ENCODE measurements around the gene UNC79.

DNA sequence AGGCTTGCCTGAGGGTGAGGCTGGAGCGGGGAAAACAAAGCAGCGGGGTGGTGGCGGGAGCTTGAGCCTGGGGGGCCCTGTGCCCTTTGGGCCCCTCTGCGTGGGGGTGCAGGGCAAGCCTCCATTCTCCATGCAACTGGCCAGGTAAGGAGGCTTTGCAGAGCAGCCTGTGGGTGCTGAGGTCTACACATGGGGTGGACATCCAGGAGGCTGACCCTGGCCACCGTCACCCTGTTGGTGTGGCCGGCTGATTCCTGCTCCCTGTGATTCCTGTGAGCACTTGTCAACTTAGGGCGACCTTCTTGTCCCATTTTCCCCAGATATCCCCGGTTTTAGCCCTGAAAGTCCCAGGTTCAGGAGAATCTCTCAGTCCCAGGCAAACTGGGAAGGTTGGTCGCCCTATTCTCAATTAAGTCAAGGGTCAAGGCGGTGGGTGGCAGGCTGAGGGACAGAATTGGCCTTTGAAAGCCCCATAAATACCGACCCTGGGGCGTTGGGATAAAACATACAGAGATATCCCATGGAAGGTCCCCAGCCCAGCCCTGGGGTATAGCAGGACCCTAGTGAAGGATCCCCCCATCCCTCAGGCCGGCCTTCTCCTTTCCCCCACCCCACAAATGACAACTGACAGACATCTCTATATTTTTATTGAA is 287.1 kb downstream of the UNC79 start:
- TF ChIP-seq ZFP3 (CRISPR knock-in tag; IDR thresholded peaks at IDR 0.05) (no peak), ISL1 (CRISPR knock-in tag; IDR thresholded peaks at IDR 0.05) (no peak), ZNF70 (CRISPR knock-in tag; IDR thresholded peaks at IDR 0.05) (no peak), ARNTL (CRISPR knock-in tag; IDR thresholded peaks at IDR 0.05; ENCODE audit: borderline replicate concordance, low read depth) (no peak), PATZ1 (CRISPR knock-in tag; IDR thresholded peaks at IDR 0.05; ENCODE audit: borderline replicate concordance) (no peak), ZFP30 (CRISPR knock-in tag; IDR thresholded peaks at IDR 0.05) (no peak), ZNF565 (CRISPR knock-in tag; conservative IDR thresholded peaks at IDR 0.05; ENCODE audit: low read depth) (no peak), RARB (CRISPR knock-in tag; IDR thresholded peaks at IDR 0.05) (no peak), TOX (CRISPR knock-in tag; IDR thresholded peaks at IDR 0.05; ENCODE audit: borderline replicate concordance) (no peak), ESRRG (CRISPR knock-in tag; IDR thresholded peaks at IDR 0.05) (no peak)
- TF ChIP-seq, protein P1, sequence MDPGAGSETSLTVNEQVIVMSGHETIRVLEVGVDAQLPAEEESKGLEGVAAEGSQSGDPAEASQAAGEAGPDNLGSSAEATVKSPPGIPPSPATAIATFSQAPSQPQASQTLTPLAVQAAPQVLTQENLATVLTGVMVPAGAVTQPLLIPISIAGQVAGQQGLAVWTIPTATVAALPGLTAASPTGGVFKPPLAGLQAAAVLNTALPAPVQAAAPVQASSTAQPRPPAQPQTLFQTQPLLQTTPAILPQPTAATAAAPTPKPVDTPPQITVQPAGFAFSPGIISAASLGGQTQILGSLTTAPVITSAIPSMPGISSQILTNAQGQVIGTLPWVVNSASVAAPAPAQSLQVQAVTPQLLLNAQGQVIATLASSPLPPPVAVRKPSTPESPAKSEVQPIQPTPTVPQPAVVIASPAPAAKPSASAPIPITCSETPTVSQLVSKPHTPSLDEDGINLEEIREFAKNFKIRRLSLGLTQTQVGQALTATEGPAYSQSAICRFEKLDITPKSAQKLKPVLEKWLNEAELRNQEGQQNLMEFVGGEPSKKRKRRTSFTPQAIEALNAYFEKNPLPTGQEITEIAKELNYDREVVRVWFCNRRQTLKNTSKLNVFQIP (CRISPR knock-in tag; IDR thresholded peaks at IDR 0.05; ENCODE audit: borderline replicate concordance, low read depth): no peak
- TF ChIP-seq, protein P2, sequence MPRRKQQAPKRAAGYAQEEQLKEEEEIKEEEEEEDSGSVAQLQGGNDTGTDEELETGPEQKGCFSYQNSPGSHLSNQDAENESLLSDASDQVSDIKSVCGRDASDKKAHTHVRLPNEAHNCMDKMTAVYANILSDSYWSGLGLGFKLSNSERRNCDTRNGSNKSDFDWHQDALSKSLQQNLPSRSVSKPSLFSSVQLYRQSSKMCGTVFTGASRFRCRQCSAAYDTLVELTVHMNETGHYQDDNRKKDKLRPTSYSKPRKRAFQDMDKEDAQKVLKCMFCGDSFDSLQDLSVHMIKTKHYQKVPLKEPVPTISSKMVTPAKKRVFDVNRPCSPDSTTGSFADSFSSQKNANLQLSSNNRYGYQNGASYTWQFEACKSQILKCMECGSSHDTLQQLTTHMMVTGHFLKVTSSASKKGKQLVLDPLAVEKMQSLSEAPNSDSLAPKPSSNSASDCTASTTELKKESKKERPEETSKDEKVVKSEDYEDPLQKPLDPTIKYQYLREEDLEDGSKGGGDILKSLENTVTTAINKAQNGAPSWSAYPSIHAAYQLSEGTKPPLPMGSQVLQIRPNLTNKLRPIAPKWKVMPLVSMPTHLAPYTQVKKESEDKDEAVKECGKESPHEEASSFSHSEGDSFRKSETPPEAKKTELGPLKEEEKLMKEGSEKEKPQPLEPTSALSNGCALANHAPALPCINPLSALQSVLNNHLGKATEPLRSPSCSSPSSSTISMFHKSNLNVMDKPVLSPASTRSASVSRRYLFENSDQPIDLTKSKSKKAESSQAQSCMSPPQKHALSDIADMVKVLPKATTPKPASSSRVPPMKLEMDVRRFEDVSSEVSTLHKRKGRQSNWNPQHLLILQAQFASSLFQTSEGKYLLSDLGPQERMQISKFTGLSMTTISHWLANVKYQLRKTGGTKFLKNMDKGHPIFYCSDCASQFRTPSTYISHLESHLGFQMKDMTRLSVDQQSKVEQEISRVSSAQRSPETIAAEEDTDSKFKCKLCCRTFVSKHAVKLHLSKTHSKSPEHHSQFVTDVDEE (CRISPR knock-in tag; IDR thresholded peaks at IDR 0.05): no peak
